Stomach (tissue), 9 donors: Measurements from ENCODE around the gene FAM120AOS. TPM values are rescaled to one million over a fixed set of nuclear protein-coding genes. Genes with fewer than 3 reads are reported as not detected.
A peak's percentile ranks its signal among the peaks of the same experiment; 100 is the strongest.

Experiments
- DNase-seq, 2 donors: peaks; one replicate each; pipeline versions ENCODE4 v3.0.0 to v3.0.0-alpha.2; 2013 to 2019
- H3K27ac ChIP-seq, 5 donors: fragments of 200-600 bp in 4 of 5; sonication (generic) in 4 of 5; one replicate each; pipeline ENCODE4 v1.5.1; 2013 to 2019; ENCODE audit warnings: mild to moderate bottlenecking in 1 of 5, moderate library complexity in 1 of 5
- H3K27me3 ChIP-seq, 3 donors: fragments of 200-600 bp; sonication (generic); one replicate each; pipeline ENCODE4 v1.5.1; 2017 to 2019; ENCODE audit warnings: mixed run types in 1 of 3
- H3K36me3 ChIP-seq, 4 donors: fragments of 200-600 bp; sonication (generic); 1 replicate in 3 of 4; 2 replicates in 1 of 4; pipeline ENCODE4 v1.5.1; 2016 to 2019
- H3K4me1 ChIP-seq, 4 donors: fragments of 200-600 bp; sonication (generic); one replicate each; pipeline ENCODE4 v1.5.1; 2016 to 2019
- H3K4me3 ChIP-seq, 4 donors: fragments of 200-600 bp; sonication (generic) in 3 of 4; one replicate each; pipeline ENCODE4 v1.5.1; 2016 to 2019; ENCODE audit warnings: mild to moderate bottlenecking in 1 of 4
- H3K9me3 ChIP-seq, 4 donors: fragments of 200-600 bp; sonication (generic); one replicate each; pipeline ENCODE4 v1.5.1; 2016 to 2019
- EP300 ChIP-seq: sonication (generic); formaldehyde crosslinking; IDR thresholded peaks from one replicate; pipeline ENCODE4 v1.6.1; 2017; ENCODE audit warnings: antibody characterized with exemption
- POLR2A ChIP-seq, 4 donors: fragments of 450-650 bp; IDR thresholded peaks; one replicate each; pipeline ENCODE4 v1.6.1; 2016; ENCODE audit warnings: antibody characterized with exemption in 4 of 4, control low read depth in 2 of 4, mild to moderate bottlenecking in 1 of 4, moderate library complexity in 1 of 4
- POLR2AphosphoS5 ChIP-seq, 3 donors: sonication (generic); formaldehyde crosslinking; IDR thresholded peaks; one replicate each; pipeline ENCODE4 v1.6.1; 2016; ENCODE audit warnings: antibody characterized with exemption in 3 of 3
- WGBS, 5 donors: extraction: QIAGEN DNeasy Blood & Tissue Kit in 3 of 5; methylation state at CpG; one replicate each; pipeline versions ENCODE4 v1.1.5 to v1.1.7; 2013 to 2018; 5-methylcytosine and 5-hydroxymethylcytosine counted together
- intact Hi-C: fragments of 100-400 bp; cut with DNase I; formaldehyde crosslinking; loops from one replicate; pipeline ENCODE4 v1.15.1; 2023; ENCODE audit warnings: low total_unique reads
- polyA plus RNA-seq, 3 donors: library from polyadenylated mRNA; stranded (reverse); fragments of 200-250 nt; gene quantifications; one replicate each; pipeline ENCODE4 v1.2.3, GENCODE V29; 2013
- total RNA-seq, 5 donors: library from RNA; depleted of rRNA; stranded (reverse); fragments of >200 nt; gene quantifications; one replicate each; pipeline versions ENCODE4 v1.1.0 to v1.2.3, GENCODE V29; 2014 to 2016
- TF ChIP-seq, protein P1 (sequence below), 7 experiments: fragments of 450-650 bp in 4 of 7; fragments of 200-600 bp in 3 of 7; sonication (generic) in 3 of 7; IDR thresholded peaks; one replicate each; pipeline ENCODE4 v1.5.1; 2016 to 2019; ENCODE audit warnings: antibody characterized with exemption in 7 of 7, control low read depth in 2 of 7, mild to moderate bottlenecking in 1 of 7
- donor health status: healthy with polysubstance abuse.
- donor health status: Bipolar disorder and iron deficiency.
- donor health status: healthy.

Gene FAM120AOS
- total and polyA plus RNA-seq, 8 donors, result 12.9 to 232 (median 39.3) TPM

DNA sequence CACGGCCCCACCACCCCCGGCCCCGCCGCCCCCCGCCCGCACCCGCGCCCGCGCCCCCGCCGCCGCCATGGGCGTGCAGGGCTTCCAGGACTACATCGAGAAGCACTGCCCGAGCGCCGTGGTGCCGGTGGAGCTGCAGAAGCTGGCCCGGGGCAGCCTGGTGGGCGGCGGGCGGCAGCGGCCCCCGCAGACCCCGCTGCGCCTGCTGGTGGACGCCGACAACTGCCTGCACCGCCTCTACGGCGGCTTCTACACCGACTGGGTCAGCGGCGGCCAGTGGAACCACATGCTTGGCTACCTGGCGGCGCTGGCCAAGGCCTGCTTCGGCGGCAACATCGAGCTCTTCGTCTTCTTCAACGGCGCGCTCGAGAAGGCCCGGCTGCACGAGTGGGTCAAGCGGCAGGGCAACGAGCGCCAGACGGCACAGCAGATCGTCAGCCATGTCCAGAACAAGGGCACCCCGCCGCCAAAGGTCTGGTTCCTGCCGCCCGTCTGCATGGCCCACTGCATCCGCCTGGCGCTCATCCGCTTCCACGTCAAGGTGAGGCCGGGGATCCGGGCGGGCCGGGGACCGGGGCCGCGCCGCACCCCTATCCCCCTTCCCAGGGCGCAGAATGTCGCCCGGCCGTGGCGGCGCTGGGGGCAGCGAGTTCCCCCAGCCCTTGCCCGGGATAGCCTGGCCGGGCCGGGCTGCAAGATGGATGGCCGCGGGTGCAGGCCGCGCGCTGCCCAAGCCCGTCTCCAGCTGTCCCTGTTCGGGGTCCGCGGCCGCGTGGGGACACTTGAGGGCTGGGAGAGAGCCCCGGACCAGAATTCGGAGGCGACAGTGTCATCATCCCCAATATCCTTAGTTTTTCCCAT is 1.3 kb downstream of the FAM120AOS start:
- Histone ChIP-seq H3K9me3 (no peaks in the 10 kb centered on the region), H3K4me3 (peak overlapping the region; percentile 79 to 92 (median 88)), H3K27ac (peak overlapping the region; percentile 95 to 99 (median 97)), H3K4me1 (peaks cover 41 to 55% (median 49%) of the 10 kb centered on the region in 4 donors), H3K36me3 (peaks cover 18 to 28% (median 22%) of the 10 kb centered on the region in 4 donors), H3K27me3 (no peaks in the 10 kb centered on the region)
- WGBS, 5 donors, result 0% methylated on average over 11 to 92 of the region's 92 CpGs
- peak; percentile 58 to 78 for DNase-seq
- intact Hi-C loops, result no loop called here
- TF ChIP-seq, protein P1, sequence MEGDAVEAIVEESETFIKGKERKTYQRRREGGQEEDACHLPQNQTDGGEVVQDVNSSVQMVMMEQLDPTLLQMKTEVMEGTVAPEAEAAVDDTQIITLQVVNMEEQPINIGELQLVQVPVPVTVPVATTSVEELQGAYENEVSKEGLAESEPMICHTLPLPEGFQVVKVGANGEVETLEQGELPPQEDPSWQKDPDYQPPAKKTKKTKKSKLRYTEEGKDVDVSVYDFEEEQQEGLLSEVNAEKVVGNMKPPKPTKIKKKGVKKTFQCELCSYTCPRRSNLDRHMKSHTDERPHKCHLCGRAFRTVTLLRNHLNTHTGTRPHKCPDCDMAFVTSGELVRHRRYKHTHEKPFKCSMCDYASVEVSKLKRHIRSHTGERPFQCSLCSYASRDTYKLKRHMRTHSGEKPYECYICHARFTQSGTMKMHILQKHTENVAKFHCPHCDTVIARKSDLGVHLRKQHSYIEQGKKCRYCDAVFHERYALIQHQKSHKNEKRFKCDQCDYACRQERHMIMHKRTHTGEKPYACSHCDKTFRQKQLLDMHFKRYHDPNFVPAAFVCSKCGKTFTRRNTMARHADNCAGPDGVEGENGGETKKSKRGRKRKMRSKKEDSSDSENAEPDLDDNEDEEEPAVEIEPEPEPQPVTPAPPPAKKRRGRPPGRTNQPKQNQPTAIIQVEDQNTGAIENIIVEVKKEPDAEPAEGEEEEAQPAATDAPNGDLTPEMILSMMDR (IDR thresholded peaks at IDR 0.05), result peak in 3 of 7 experiments; percentile 13 to 20 (median 19)
- no peak for TF ChIP-seq POLR2A (IDR thresholded peaks at IDR 0.05)

GRCh38 chr9:93450945-93451815 is 2.2 kb downstream of the FAM120AOS start, which contains the start of gene FAM120A:
FAM120A (plus strand) TSS chr9:93451685; CDS start chr9:93451916, 231 bp downstream.
- WGBS, 5 donors, result 0 to 2% (median 1%) methylated on average over 9 to 100 of the region's 100 CpGs
- Histone ChIP-seq H3K9me3 (no peaks in the 10 kb centered on the region), H3K27ac (peak within 1 kb of the TSS; percentile 95 to 100 (median 99)), H3K4me3 (peak within 1 kb of the TSS; percentile 79 to 92 (median 88)), H3K4me1 (peaks cover 36 to 46% (median 41%) of the 10 kb centered on the region in 4 donors), H3K36me3 (peaks cover 24 to 37% (median 31%) of the 10 kb centered on the region in 4 donors), H3K27me3 (no peaks in the 10 kb centered on the region)
- DNase-seq, result peak; percentile 81 to 96
- intact Hi-C loops, result no loop called here
- TF ChIP-seq POLR2AphosphoS5 (IDR thresholded peaks at IDR 0.05) (peak in 2 of 3 donors; percentile 79 to 84), EP300 (no peak), POLR2A (IDR thresholded peaks at IDR 0.05) (peak in 1 of 4 donors; percentile 17)
- TF ChIP-seq, protein P1 (IDR thresholded peaks at IDR 0.05), result no peak

DNA sequence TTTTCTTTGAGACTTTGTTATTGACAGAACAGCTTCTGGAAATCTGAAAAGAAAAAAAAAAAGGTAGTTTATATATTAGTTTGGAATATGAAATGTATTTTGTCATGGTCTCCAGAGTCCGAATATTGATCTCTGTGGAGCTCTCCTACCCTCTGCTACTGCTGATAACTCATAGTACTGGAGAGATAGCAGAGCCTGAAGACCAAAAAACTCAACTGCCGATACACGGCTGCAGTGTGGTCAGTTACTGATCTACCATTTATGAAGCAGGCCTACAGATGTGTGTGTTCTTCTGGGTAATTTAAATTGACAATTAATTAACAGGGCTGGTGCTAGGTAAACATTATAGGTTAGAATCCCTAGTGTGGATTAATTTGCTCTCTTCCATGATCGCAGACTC is 5.7 kb downstream of the FAM120AOS start:
- TF ChIP-seq POLR2AphosphoS5 (IDR thresholded peaks at IDR 0.05), result no peak
- no peak for TF ChIP-seq EP300
- TF ChIP-seq, protein P1 (IDR thresholded peaks at IDR 0.05), result no peak
- TF ChIP-seq POLR2A (IDR thresholded peaks at IDR 0.05), result no peak
- no peaks in the 10 kb centered on the region for H3K9me3 ChIP-seq

GRCh38 chr9:93446073-93446472 is 7.3 kb downstream of the FAM120AOS start:
- H3K4me1 ChIP-seq, result peaks cover 13 to 21% (median 18%) of the 10 kb centered on the region in 4 donors
- H3K27me3 ChIP-seq, result no peaks in the 10 kb centered on the region
- H3K4me3 ChIP-seq, result no peak overlapping the region
- no peaks in the 10 kb centered on the region for H3K9me3 ChIP-seq
- TF ChIP-seq, protein P1 (IDR thresholded peaks at IDR 0.05), result no peak
- TF ChIP-seq POLR2A (IDR thresholded peaks at IDR 0.05) (no peak), EP300 (no peak), POLR2AphosphoS5 (IDR thresholded peaks at IDR 0.05) (no peak)
- DNase-seq, result peak in 1 of 2 donors; percentile 23
- 65 to 73% (median 71%) methylated on average over 3 of the region's 3 CpGs for WGBS, 5 donors
- H3K27ac ChIP-seq, result no peak overlapping the region
- H3K36me3 ChIP-seq, result peaks cover 24 to 43% (median 37%) of the 10 kb centered on the region in 4 donors
- intact Hi-C loops, result loop anchor here (10.0 kb wide), 1 partner anchor 119 kb away; no protein-coding TSS in a partner anchor

More for the DNA sequence above, 5.7 kb downstream of the FAM120AOS start:
- Histone ChIP-seq H3K27ac (no peak overlapping the region), H3K27me3 (no peaks in the 10 kb centered on the region), H3K36me3 (peaks cover 24 to 43% (median 37%) of the 10 kb centered on the region in 4 donors), H3K4me1 (peaks cover 13 to 21% (median 18%) of the 10 kb centered on the region in 4 donors), H3K4me3 (no peak overlapping the region)
- WGBS, 5 donors, result 76 to 99% (median 97%) methylated on average over 4 of the region's 4 CpGs
- intact Hi-C loops, result loop anchor here (10.0 kb wide), 1 partner anchor 117 kb away; no protein-coding TSS in a partner anchor
- DNase-seq, result no peak
